Breast epithelium (tissue), 4 donors: ENCODE results near the gene ID4. TPM values are rescaled to one million over a fixed set of nuclear protein-coding genes. Genes with fewer than 3 reads are reported as not detected.

Source experiments
- DNase-seq, 2 donors: peaks; one replicate each; pipeline ENCODE4 v3.0.0-alpha.2; 2019; ENCODE audit warnings: low spot score in 2 of 2
- H3K27ac ChIP-seq, 2 donors: fragments of 200-600 bp; sonication (generic) in 1 of 2; one replicate each; pipeline ENCODE4 v1.5.1; 2016 to 2019; ENCODE audit warnings: mild to moderate bottlenecking in 1 of 2
- H3K27me3 ChIP-seq, 2 donors: fragments of 200-600 bp; sonication (generic) in 1 of 2; one replicate each; pipeline versions ENCODE4 v1.5.1 to v1.6.0; 2017 to 2019; ENCODE audit warnings: control low read depth in 1 of 2, mild to moderate bottlenecking in 1 of 2
- H3K36me3 ChIP-seq: fragments of 200-600 bp; one replicate; pipeline ENCODE4 v1.5.1; 2019
- H3K4me1 ChIP-seq, 2 donors: fragments of 200-600 bp; sonication (generic); one replicate each; pipeline ENCODE4 v1.5.1; 2016 to 2019; ENCODE audit warnings: control low read depth in 1 of 2
- H3K4me3 ChIP-seq, 3 donors: fragments of 200-600 bp; sonication (generic); 1 replicate in 2 of 3; 2 replicates in 1 of 3; pipeline ENCODE4 v1.5.1; 2016 to 2019; ENCODE audit warnings: mild to moderate bottlenecking in 3 of 3, moderate library complexity in 2 of 3
- H3K9me3 ChIP-seq, 2 donors: fragments of 200-600 bp; sonication (generic) in 1 of 2; one replicate each; pipeline ENCODE4 v1.5.1; 2016 to 2019; ENCODE audit warnings: control low read depth in 1 of 2
- POLR2A ChIP-seq: fragments of 450-650 bp; IDR thresholded peaks from one replicate; pipeline ENCODE4 v1.6.1; 2016; ENCODE audit warnings: antibody characterized with exemption, mild to moderate bottlenecking, moderate library complexity
- POLR2AphosphoS5 ChIP-seq, 3 donors: sonication (generic); formaldehyde crosslinking; IDR thresholded peaks; one replicate each; pipeline ENCODE4 v1.6.1; 2017; ENCODE audit warnings: antibody characterized with exemption in 3 of 3
- intact Hi-C: fragments of 100-400 bp; cut with DNase I; formaldehyde crosslinking; loops from one replicate; pipeline ENCODE4 v1.15.1; 2023; ENCODE audit warnings: low total_unique reads
- total RNA-seq, 3 donors: library from RNA; depleted of rRNA; stranded (reverse); fragments of >200 nt; gene quantifications; one replicate each; pipeline ENCODE4 v1.1.0, GENCODE V29; 2016
- TF ChIP-seq, protein P1 (sequence below), 3 donors: fragments of 450-650 bp; IDR thresholded peaks; one replicate each; pipeline ENCODE4 v1.5.1; 2016 to 2017; ENCODE audit warnings: antibody characterized with exemption in 3 of 3, mild to moderate bottlenecking in 3 of 3, moderate library complexity in 3 of 3

ID4 gene
- total RNA-seq, 3 donors from 2014 or later, result 45.9 to 92.9 (median 57.1) TPM

DNA sequence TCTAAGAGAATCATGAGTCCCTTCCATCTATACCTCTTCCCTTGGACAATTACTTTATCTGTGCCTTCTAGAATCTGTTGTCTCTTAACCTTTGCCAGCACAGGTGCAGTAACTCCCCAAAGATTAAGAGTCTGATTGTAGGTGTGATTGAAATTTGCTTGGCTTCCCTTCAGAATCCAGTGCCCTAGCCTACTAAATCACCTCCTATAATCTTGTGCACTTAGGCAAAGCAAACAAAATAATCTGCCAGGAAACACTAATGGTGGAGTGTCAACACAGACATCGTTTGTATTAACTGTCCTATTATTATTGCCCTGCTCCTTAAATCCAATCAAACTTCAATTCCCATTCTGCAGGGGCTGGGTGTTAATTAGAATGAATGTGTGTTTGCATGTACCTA is 28.0 kb downstream of the ID4 start:
- H3K27me3 ChIP-seq, result no peaks in the 10 kb centered on the region
- H3K4me1 ChIP-seq, result peaks cover 0 to 5% of the 10 kb centered on the region in 2 donors
- H3K36me3 ChIP-seq, result no peaks in the 10 kb centered on the region
- no peak overlapping the region for H3K27ac ChIP-seq
- no peak for TF ChIP-seq POLR2A
- TF ChIP-seq, protein P1, sequence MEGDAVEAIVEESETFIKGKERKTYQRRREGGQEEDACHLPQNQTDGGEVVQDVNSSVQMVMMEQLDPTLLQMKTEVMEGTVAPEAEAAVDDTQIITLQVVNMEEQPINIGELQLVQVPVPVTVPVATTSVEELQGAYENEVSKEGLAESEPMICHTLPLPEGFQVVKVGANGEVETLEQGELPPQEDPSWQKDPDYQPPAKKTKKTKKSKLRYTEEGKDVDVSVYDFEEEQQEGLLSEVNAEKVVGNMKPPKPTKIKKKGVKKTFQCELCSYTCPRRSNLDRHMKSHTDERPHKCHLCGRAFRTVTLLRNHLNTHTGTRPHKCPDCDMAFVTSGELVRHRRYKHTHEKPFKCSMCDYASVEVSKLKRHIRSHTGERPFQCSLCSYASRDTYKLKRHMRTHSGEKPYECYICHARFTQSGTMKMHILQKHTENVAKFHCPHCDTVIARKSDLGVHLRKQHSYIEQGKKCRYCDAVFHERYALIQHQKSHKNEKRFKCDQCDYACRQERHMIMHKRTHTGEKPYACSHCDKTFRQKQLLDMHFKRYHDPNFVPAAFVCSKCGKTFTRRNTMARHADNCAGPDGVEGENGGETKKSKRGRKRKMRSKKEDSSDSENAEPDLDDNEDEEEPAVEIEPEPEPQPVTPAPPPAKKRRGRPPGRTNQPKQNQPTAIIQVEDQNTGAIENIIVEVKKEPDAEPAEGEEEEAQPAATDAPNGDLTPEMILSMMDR (IDR thresholded peaks at IDR 0.05), result no peak
- intact Hi-C loops, result no loop called here
- no peak overlapping the region for H3K4me3 ChIP-seq
- no peaks in the 10 kb centered on the region for H3K9me3 ChIP-seq
- DNase-seq, result no peak

DNA sequence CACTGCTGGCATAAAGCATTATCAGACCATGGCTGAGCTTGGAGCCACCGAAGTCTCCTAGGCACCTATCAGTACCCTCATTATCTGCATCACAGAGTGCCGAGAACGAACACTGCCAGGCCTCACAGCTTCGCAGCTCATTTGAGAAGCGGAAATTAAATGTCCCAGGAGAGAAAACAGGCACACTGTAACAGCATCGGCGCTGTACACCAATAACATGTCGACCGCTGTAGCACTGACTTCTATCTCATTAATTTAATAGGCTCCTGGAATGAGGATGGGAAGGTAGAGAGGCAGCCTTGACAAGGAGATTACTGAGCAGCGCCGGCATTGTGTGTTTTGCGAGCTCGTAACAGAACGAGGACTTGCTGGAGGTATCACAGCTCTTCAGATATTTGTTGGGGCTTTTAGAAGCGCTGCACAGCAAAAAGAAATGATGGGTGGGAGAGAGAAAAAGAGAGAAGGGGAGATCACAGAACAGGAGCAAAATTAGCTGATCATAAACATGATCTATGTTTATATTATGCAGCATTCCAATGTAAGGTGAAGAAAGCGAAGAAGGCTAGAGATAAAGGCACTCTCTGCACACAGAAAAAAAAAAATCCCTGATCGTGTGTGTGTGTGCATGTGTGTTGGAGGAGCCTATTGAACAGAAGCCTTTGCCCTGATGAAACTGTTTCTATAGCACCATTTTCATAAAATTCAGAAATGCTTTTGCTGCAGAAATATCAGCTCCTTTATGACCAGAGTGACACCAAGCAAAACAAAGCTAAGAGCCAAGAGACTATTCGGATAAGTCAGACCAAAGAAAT is 29.2 kb downstream of the ID4 start:
- intact Hi-C loops, result no loop called here
- Histone ChIP-seq H3K9me3 (no peaks in the 10 kb centered on the region), H3K4me1 (peaks cover 0 to 5% of the 10 kb centered on the region in 2 donors), H3K4me3 (no peak overlapping the region), H3K36me3 (no peaks in the 10 kb centered on the region), H3K27me3 (no peaks in the 10 kb centered on the region), H3K27ac (peak overlapping the region; percentile 64 to 66)
- TF ChIP-seq, protein P1 (IDR thresholded peaks at IDR 0.05), result no peak
- TF ChIP-seq POLR2A (no peak), POLR2AphosphoS5 (IDR thresholded peaks at IDR 0.05) (no peak)
- DNase-seq, result no peak

DNA sequence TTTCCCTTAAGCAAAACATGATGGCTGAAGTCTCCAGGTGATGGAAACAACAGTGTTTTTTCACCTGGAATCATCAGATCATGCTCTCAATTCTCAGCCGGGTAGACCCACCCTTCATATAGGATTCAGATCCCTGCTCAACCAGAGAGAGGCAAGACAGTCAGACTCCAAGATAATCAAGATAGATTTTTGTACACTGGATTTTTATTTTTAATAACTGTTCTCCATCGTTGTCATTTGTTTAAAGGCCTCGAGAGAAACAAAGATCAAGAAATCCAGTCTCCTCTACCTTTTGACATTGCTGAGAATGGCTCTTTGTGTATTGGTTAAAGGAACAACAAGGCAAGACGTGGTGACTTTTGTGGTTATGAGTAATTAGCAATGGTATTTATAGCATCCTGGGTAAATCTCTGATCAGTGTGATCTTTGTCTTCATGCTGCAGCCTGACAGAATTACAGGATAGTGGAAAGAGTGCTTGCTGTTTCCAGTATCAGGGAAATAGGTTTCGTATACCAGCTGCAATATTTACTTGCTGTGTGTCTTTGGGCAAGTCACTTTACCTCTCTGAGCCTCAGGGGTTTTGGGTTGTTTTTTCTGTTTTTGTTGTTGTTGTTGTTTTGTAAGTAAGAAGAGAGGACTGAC is 29.9 kb downstream of the ID4 start:
- Histone ChIP-seq H3K9me3 (no peaks in the 10 kb centered on the region), H3K4me1 (peaks cover 0 to 5% of the 10 kb centered on the region in 2 donors), H3K27ac (peak overlapping the region; percentile 64 to 66), H3K27me3 (no peaks in the 10 kb centered on the region), H3K4me3 (no peak overlapping the region), H3K36me3 (no peaks in the 10 kb centered on the region)
- no peak for DNase-seq
- intact Hi-C loops, result no loop called here
- TF ChIP-seq POLR2AphosphoS5 (IDR thresholded peaks at IDR 0.05) (peak in 1 of 3 donors; percentile 11), POLR2A (no peak)

DNA sequence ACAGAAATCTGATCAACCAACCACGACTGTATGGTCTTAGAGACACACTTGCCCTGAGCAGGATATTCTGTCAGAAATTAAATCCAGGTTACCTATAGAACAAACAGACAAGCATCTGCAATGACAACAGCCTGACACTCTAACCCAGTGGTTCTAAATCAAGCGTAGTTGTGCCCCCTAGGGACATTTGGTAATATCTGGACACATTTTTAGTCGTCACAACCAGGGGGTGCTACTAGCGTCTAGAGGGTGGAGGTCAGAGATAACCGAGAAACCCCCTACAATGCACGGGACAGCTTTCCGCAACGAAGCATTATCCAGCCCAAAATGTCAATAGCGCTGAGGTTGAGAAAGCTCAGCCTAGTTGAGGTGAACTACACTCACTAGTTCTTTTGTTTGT is 32.3 kb downstream of the ID4 start:
- H3K27me3 ChIP-seq, result no peaks in the 10 kb centered on the region
- no peak for DNase-seq
- no peak overlapping the region for H3K4me3 ChIP-seq
- no peak overlapping the region for H3K27ac ChIP-seq
- intact Hi-C loops, result no loop called here
- H3K36me3 ChIP-seq, result no peaks in the 10 kb centered on the region
- H3K9me3 ChIP-seq, result no peaks in the 10 kb centered on the region
- no peak for TF ChIP-seq POLR2A
- no peak for TF ChIP-seq POLR2AphosphoS5 (IDR thresholded peaks at IDR 0.05)
- TF ChIP-seq, protein P1 (IDR thresholded peaks at IDR 0.05), result no peak
- H3K4me1 ChIP-seq, result peaks cover 0 to 5% of the 10 kb centered on the region in 2 donors

DNA sequence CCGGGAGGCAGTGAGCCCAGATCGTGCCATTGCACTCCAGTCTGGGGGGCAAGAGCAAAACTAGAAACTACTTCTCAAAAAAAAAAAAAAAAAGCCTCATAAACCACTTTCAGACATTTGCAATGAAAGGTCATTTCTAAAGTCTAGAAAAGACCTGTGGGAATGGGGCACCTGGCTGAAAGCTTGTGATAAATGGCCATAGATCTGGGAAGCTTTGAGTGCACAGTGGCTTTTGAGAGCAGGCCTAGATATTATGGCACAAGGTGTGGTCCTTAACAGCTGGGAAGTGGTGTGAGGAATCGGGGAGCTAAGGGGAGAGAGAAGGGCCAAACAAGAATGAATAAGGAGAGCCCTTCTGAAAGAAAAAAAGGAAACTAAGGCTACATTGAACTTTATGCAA is 33.2 kb downstream of the ID4 start:
- Histone ChIP-seq H3K4me3 (no peak overlapping the region), H3K27ac (no peak overlapping the region), H3K27me3 (no peaks in the 10 kb centered on the region), H3K9me3 (no peaks in the 10 kb centered on the region), H3K4me1 (peaks cover 0 to 5% of the 10 kb centered on the region in 2 donors), H3K36me3 (no peaks in the 10 kb centered on the region)
- intact Hi-C loops, result no loop called here
- TF ChIP-seq POLR2AphosphoS5 (IDR thresholded peaks at IDR 0.05) (no peak), POLR2A (no peak)
- TF ChIP-seq, protein P1 (IDR thresholded peaks at IDR 0.05), result no peak
- no peak for DNase-seq
